Neuron (in vitro differentiated cells): Measurements from ENCODE around the gene PKN3.

Source experiments
- H2AFZ ChIP-seq: one replicate; pipeline ENCODE4 v1.6.1; 2013; ENCODE audit warnings: low read depth, mild to moderate bottlenecking, inconsistent platforms, low read length, moderate library complexity
- H3K27me3 ChIP-seq: one replicate; pipeline ENCODE4 v1.6.1; 2013; ENCODE audit warnings: low read length; ENCODE audit not compliant: insufficient read depth
- H3K36me3 ChIP-seq: one replicate; pipeline ENCODE4 v1.6.1; 2013; ENCODE audit warnings: low read length; ENCODE audit not compliant: insufficient read depth
- H3K4me1 ChIP-seq: one replicate; pipeline ENCODE4 v1.6.1; 2013; ENCODE audit warnings: low read length; ENCODE audit not compliant: insufficient read depth
- H3K4me3 ChIP-seq: 2 replicates; pipeline ENCODE4 v1.5.1; 2013; ENCODE audit warnings: mild to moderate bottlenecking, low read length, moderate library complexity
- H3K9me3 ChIP-seq: one replicate; pipeline ENCODE4 v1.6.1; 2013; ENCODE audit warnings: low read length

Gene PKN3

DNA sequence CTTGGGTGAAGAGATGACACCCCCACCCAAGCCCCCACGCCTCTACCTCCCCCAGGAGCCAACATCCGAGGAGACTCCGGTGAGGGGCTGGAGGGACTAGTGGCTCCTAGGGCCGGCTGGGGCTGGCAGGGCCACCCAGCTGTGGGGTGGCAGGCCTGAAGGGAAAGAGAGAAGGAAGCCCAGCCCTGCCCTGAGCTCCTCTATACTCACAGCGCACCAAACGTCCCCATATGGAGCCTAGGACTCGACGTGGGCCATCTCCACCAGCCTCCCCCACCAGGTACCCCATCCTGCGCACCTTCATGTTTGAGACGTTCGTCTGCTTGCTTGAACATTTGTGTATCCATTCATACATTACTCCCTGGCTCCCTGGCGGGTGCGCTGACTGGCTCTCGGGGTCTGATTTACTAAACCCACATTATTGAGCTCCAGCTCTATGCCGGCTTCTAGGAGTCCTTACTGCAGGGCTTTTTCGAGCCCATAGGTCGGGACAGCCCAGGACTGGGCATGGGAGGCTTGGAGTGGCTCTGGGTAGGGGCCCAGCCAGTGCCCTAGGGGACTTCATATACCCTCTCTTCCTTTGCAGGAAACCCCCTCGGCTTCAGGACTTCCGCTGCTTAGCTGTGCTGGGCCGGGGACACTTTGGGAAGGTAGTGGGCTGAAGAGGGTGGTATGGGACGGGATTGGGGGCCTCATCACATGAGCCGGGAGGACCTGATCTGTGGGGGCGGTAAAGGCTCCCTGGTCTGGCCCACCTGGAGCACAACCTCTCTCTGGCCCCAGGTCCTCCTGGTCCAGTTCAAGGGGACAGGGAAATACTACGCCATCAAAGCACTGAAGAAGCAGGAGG lies 12.5 kb downstream of the PKN3 start:
- Histone ChIP-seq H2AFZ (no peak overlapping the region), H3K9me3 (no peaks in the 10 kb centered on the region), H3K4me3 (no peak overlapping the region), H3K4me1 (no peaks in the 10 kb centered on the region), H3K27me3 (no peaks in the 10 kb centered on the region), H3K36me3 (peaks cover 32% of the 10 kb centered on the region)

DNA sequence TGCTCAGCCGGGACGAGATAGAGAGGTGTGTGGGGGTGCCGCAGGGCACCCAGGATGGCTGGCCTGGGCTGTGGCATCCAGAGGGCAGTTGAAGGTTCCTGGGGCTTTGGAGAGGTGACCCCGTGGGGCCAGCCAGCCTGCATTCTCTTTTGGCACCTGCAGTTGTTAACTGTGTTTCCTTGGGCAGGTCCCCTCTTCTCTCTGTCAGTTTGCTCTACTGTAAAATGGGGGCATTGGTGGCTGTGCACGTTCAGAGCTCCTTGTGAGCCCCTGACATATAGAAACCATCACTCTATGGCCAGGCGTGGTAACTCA lies 13.1 kb downstream of the PKN3 start:
- Histone ChIP-seq H3K9me3 (no peaks in the 10 kb centered on the region), H2AFZ (no peak overlapping the region), H3K27me3 (no peaks in the 10 kb centered on the region), H3K4me1 (no peaks in the 10 kb centered on the region), H3K4me3 (no peak overlapping the region), H3K36me3 (peaks cover 38% of the 10 kb centered on the region)

DNA sequence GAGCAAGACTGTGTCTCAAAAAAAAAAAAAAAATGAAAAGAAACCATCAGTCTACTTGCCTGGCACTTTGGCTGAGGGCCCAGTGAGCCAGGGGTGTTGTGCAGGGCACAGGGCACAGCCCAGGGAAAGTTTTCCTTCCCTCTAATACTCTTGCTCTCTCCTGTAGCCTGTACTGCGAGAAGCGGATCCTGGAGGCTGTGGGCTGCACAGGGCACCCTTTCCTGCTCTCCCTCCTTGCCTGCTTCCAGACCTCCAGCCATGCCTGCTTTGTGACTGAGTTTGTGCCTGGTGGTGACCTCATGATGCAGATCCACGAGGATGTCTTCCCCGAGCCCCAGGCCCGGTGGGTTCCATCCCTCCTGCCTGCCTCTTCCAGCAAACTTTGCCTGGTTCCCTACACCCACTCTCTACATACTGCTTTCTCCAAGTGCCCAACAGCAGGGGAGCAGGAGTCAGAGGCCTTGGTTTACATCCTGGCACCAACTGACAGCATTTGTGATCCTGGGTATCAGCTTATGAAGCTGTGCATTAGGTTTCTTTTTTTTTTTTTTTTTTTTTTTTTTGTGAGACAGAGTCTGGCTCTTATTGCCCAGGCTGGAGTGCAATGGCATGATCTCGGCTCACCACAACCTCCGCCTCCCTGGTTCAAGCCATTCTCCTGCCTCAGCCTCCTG lies 14.4 kb downstream of the PKN3 start:
- H3K36me3 ChIP-seq = peaks cover 39% of the 10 kb centered on the region
- no peaks in the 10 kb centered on the region for H3K4me1 ChIP-seq
- no peaks in the 10 kb centered on the region for H3K9me3 ChIP-seq
- H2AFZ ChIP-seq = no peak overlapping the region
- H3K4me3 ChIP-seq = no peak overlapping the region
- no peaks in the 10 kb centered on the region for H3K27me3 ChIP-seq

DNA sequence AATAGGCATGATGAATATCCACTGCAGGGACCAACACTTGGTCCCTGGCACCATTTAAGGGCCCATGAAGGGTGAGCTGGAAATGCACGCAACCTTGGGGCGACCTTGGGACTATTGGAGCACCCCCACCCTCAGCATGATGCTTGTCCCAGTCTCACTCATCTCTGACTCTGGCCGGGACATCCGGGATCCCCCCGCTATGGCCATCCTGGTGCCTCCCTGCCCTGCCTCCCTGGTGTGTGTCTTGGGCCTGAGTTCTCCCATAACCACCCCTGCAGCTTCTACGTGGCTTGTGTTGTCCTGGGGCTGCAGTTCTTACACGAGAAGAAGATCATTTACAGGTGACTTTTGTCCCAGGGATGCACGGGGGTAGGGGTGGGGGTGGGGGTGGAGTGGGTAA lies 15.7 kb downstream of the PKN3 start:
- no peaks in the 10 kb centered on the region for H3K9me3 ChIP-seq
- H3K27me3 ChIP-seq = no peaks in the 10 kb centered on the region
- no peak overlapping the region for H2AFZ ChIP-seq
- H3K4me3 ChIP-seq = no peak overlapping the region
- no peaks in the 10 kb centered on the region for H3K4me1 ChIP-seq
- H3K36me3 ChIP-seq = peaks cover 33% of the 10 kb centered on the region

DNA sequence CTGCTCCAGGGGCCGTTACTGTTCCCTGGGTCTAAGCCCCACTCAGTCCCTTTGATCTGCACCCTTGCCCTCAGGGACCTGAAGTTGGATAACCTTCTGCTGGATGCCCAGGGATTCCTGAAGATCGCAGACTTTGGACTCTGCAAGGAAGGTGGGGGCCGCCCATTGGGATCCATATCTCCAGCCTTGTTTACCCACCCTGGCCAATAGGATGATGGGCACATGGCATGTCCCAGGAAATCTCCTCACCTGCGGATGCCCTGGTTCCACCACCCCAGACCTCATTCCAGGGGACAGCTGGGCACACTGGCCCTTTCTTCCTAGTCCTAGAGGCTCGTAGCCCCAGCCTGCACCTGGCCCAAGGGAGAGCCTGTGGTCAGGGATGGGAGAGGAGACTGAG lies 16.2 kb downstream of the PKN3 start:
- Histone ChIP-seq H3K27me3 (no peaks in the 10 kb centered on the region), H3K4me1 (no peaks in the 10 kb centered on the region), H3K36me3 (peaks cover 29% of the 10 kb centered on the region), H3K9me3 (no peaks in the 10 kb centered on the region), H2AFZ (no peak overlapping the region), H3K4me3 (no peak overlapping the region)

DNA sequence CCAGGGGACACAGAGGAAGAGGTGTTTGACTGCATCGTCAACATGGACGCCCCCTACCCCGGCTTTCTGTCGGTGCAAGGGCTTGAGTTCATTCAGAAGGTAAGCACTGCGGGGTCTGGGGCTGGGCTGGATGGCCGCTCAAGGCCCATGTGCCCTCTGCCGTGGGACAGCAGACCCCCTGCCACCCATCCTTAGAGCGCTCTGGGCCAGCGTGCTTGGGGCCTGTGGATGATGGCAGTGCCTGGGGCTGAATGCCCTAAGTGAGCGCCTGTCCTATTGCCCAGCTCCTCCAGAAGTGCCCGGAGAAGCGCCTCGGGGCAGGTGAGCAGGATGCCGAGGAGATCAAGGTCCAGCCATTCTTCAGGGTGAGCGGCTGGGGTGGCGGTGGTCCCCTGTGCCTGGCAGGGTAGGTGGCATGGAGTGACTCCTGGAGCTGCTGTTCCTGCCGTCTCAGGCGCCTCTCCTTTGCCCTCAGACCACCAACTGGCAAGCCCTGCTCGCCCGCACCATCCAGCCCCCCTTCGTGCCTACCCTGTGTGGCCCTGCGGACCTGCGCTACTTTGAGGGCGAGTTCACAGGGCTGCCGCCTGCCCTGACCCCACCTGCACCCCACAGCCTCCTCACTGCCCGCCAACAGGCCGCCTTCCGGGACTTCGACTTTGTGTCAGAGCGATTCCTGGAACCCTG lies 17.8 kb downstream of the PKN3 start:
- Histone ChIP-seq H3K4me1 (no peaks in the 10 kb centered on the region), H3K36me3 (peaks cover 21% of the 10 kb centered on the region), H3K9me3 (no peaks in the 10 kb centered on the region), H2AFZ (no peak overlapping the region), H3K27me3 (no peaks in the 10 kb centered on the region), H3K4me3 (no peak overlapping the region)

DNA sequence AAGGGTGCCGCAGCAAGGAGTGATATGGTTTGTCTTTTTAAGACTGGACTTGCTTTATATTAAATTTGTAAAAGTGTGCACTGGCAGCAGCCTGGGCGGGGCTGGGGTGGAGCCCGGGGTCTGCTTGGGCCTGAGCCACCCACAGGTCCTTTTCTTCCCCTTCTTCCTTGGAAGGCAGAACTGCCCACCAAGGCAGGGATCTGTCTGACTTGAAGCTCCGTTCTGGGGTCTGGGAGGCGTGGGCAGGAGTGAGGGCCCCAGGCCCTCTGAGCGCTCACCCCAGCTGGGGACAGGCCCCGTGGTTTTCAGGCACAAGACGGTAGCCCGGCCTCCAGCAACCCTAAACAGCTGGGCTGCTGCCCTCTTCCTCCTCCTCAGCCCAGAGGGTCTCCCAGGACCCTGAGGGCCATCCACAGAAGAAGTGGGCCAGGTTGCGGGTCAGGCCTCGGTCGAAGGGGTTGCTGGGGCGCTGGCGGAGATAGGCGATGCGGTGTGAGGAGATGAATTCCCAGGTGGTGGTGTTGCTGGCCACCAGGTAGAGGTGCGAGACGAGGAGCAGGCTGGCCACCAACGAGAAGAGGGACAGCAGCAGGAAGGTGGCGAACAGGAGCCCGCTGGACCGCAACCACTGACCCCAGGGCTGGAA lies 18.7 kb downstream of the PKN3 start:
- Histone ChIP-seq H3K36me3 (peaks cover 18% of the 10 kb centered on the region), H3K9me3 (no peaks in the 10 kb centered on the region)

DNA sequence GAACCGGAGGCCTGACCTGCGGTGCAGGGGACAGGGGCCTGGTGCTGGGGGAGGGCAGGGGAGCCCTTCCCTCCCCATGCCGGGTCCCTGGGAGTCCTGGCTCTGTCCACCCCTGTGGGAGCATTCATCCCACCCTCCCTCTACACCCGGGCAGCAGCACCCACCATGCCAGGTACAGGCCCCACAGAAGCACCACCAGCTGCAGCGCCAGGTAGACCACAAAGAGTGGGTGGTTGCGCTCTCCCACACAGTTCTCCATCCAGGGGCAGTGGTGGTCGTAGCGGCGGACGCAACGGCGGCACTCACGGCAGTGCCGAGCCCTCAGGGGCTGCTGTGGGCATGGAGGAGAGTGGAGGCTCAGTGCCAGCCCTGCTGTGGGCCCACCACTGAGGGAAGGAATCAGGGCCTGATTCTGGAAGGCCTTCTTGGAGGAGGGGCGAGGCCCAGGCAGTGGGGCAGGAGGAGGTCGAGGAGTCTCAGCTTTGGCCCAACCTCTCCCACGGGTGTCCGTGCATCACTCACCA lies 19.2 kb downstream of the PKN3 start:
- Histone ChIP-seq H2AFZ (no peak overlapping the region), H3K27me3 (no peaks in the 10 kb centered on the region), H3K4me3 (no peak overlapping the region), H3K4me1 (no peaks in the 10 kb centered on the region), H3K9me3 (no peaks in the 10 kb centered on the region), H3K36me3 (peaks cover 18% of the 10 kb centered on the region)

More for the DNA sequence above, 18.7 kb downstream of the PKN3 start:
- no peaks in the 10 kb centered on the region for H3K27me3 ChIP-seq
- H3K4me3 ChIP-seq = no peak overlapping the region
- no peak overlapping the region for H2AFZ ChIP-seq
- no peaks in the 10 kb centered on the region for H3K4me1 ChIP-seq

DNA sequence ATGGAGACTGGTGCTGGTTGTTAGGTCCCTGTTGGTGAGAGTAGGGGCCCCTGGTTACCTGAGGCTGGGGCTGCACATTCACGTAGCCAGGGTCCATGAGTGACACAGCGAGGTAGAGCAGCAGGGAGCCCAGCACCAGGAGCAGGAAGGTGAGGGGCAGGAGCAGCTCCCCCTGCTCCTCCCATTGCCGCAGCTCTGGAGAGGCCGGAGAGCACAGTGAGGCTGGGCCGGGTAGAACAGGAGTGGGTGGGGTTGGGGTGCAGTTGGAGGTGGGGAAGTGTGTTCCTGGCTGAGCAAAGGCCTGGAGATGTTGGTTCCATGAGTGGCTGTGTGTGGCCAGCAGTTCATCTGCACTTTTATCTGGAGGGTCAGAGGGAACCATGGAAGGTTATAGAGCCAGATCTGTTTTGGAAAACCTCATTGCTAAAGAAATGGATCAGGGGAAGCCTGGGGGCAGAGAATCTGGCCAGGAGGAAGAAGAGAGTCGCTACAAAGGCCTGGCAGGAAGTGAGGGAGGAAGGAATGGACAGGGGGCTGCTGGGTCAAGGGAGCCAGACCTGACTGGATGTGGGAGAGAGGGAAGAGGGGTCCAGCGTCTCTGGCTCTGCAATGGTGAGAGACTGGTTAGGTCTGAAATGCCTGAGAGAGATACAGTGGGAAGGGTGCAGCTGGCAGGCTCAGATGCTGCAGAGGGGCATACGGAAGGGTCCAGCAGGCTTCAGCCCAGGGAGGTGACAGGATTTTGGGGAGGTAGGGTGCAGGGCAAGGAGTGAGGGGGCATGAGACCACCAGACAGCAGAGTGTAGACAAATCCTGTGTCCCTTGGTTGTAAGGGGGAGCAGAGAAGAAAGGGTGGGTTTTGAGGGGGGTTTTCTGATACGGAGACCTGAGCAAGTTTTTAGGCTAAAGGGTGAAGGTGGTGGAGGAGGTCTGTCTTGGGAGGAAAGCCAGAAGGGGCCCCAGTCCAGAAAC lies 20.4 kb downstream of the PKN3 start:
- Histone ChIP-seq H3K27me3 (no peaks in the 10 kb centered on the region), H3K4me1 (no peaks in the 10 kb centered on the region), H3K9me3 (no peaks in the 10 kb centered on the region), H3K36me3 (peaks cover 14% of the 10 kb centered on the region), H3K4me3 (no peak overlapping the region), H2AFZ (no peak overlapping the region)

DNA sequence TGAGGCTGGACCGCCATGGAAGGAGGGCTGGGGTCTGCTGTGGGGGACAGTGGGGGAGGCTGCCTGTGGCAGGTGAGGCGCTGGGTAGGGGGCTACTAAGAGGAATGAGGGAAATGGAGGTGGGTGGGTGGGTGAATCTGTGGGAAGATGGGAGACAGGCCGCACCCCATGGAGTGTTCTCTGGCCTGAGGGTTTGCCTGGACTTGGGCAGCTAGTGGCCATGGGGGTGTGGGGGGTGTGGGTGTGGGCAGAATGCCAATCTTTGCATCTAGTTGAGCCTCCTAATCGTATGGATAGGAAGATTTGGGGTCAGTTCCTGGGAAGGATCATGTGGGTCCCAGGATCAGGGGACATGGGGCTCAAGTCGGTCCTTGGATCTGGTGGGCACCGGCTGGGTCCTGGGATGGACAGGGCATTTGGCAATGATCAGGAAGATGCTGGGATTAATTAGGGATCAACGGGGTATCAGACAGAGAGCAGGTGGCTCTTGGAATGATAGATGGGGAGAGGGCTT lies 21.1 kb downstream of the PKN3 start:
- Histone ChIP-seq H3K27me3 (no peaks in the 10 kb centered on the region), H3K4me3 (peak overlapping the region; percentile 26), H3K36me3 (peaks cover 11% of the 10 kb centered on the region), H3K9me3 (no peaks in the 10 kb centered on the region), H3K4me1 (no peaks in the 10 kb centered on the region), H2AFZ (peak overlapping the region; percentile 24)

DNA sequence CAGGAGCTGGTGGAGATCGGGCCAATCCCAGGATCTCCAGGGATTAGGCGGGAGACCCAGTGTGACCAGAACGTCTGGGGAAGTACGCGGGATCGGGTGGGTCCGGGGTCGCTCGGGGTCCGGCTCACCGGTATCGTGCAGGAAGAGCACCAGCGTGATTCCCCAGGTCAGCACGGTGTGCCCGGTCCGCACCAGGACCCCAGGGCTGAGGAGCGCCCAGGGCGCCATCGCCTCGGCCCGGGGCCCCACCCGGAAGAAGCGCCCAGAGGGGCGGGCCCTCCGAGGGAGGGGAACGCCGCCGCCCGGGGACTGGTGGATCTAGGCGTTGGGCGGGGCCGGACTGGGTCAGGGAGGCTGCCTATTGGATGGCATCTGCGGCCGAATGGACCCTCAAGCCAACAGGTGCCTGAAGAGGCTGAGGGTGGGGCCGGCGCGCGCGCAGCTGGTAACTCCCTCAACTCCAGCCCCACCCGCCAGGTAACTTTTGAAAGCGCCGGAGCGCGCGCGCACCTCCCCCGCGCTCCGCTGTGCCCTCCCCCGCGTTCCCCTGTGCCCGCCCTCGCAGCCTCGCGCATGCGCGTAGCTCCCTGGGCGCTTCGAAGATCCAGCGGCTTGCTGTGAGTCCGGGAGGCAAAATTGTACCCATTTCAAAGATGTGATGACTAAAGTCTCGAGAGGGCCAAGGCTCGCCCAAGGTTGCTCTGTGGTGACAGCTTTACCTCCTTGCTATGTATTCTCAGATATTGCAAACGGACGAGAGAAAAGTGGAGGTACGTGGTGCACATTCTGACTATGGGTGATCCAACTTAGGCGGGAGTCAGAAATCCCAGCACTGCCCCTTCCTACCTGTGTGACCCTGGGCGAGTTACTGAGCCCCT lies 21.8 kb downstream of the PKN3 start, which contains the start of gene ZDHHC12:
Gene ZDHHC12, minus strand, starts transcription at position 262 of the 878 bp plus-strand sequence. Its CDS starts 34 bp downstream, at position 228.
- peak within 1 kb of the TSS; percentile 26 for H3K4me3 ChIP-seq
- peaks cover 11% of the 10 kb centered on the region for H3K36me3 ChIP-seq
- H3K9me3 ChIP-seq = no peaks in the 10 kb centered on the region
- no peaks in the 10 kb centered on the region for H3K4me1 ChIP-seq
- H2AFZ ChIP-seq = peak within 1 kb of the TSS; percentile 24
- H3K27me3 ChIP-seq = no peaks in the 10 kb centered on the region
